Neuronal stem cell (in vitro differentiated cells): ENCODE measurements around the gene IDI2.
A peak's percentile ranks its signal among the peaks of the same experiment; 100 is the strongest.

Source experiments
- DNase-seq: peaks from one replicate; pipeline ENCODE4 v3.0.0-alpha.2; 2013; ENCODE audit warnings: low spot score
- H2AFZ ChIP-seq: one replicate; pipeline ENCODE4 v1.6.1; 2013; ENCODE audit warnings: mild to moderate bottlenecking, low read length, inconsistent platforms
- H2AK5ac ChIP-seq: 2 replicates; pipeline ENCODE4 v1.6.1; 2013; ENCODE audit warnings: low read depth, mild to moderate bottlenecking, inconsistent platforms, low read length, moderate library complexity, mixed read lengths
- H2BK120ac ChIP-seq: 2 replicates; pipeline ENCODE4 v1.6.1; 2013; ENCODE audit warnings: low read depth, mild to moderate bottlenecking, inconsistent platforms, low read length, moderate library complexity, mixed read lengths
- H2BK12ac ChIP-seq: one replicate; pipeline ENCODE4 v1.6.1; 2013; ENCODE audit warnings: low read length, inconsistent platforms
- H2BK15ac ChIP-seq: 2 replicates; pipeline ENCODE4 v1.6.1; 2013; ENCODE audit warnings: mild to moderate bottlenecking, low read length, inconsistent platforms, mixed read lengths
- H2BK5ac ChIP-seq: one replicate; pipeline ENCODE4 v1.6.1; 2013; ENCODE audit warnings: inconsistent platforms, mild to moderate bottlenecking, low read length, moderate library complexity
- H3K14ac ChIP-seq: one replicate; pipeline ENCODE4 v1.6.1; 2013; ENCODE audit warnings: low read length, inconsistent platforms
- H3K18ac ChIP-seq: 2 replicates; pipeline ENCODE4 v1.6.1; 2013; ENCODE audit warnings: low read length, inconsistent platforms
- H3K23ac ChIP-seq: 2 replicates; pipeline ENCODE4 v1.6.1; 2013; ENCODE audit warnings: low read depth, mild to moderate bottlenecking, mixed read lengths, low read length, inconsistent platforms; ENCODE audit not compliant: poor library complexity
- H3K27ac ChIP-seq: replicated peaks from 3 replicates; pipeline ENCODE4 v1.5.1; 2013; ENCODE audit warnings: low read length, inconsistent platforms
- H3K27me3 ChIP-seq, 3 experiments: 2 replicates each; pipeline ENCODE4 v1.6.1; 2013; ENCODE audit warnings: low read length in 3 of 3, mild to moderate bottlenecking in 2 of 3, inconsistent platforms in 1 of 3, low read depth in 1 of 3, mixed read lengths in 1 of 3, moderate library complexity in 1 of 3; ENCODE audit not compliant: control insufficient read depth in 3 of 3, insufficient read depth in 3 of 3
- H3K36me3 ChIP-seq, 2 donors: replicated peaks in 1 of 2; 2 replicates each; pipeline ENCODE4 v1.6.1; 2013; ENCODE audit warnings: low read length in 2 of 2; ENCODE audit not compliant: control insufficient read depth in 2 of 2, insufficient read depth in 2 of 2
- H3K4ac ChIP-seq: 2 replicates; pipeline ENCODE4 v1.6.1; 2013; ENCODE audit warnings: inconsistent platforms, mild to moderate bottlenecking, low read length, moderate library complexity
- H3K4me1 ChIP-seq, 2 donors: 1 replicate in 1 of 2; 2 replicates in 1 of 2; pipeline ENCODE4 v1.6.1; 2013; ENCODE audit warnings: low read length in 2 of 2, low read depth in 1 of 2; ENCODE audit not compliant: control insufficient read depth in 2 of 2, insufficient read depth in 1 of 2
- H3K4me2 ChIP-seq: one replicate; pipeline ENCODE4 v1.6.1; 2013; ENCODE audit warnings: mild to moderate bottlenecking, low read length, inconsistent platforms; ENCODE audit not compliant: insufficient read depth, poor library complexity, severe bottlenecking
- H3K4me3 ChIP-seq, 2 donors: 2 replicates each; pipeline ENCODE4 v1.5.1; 2013; ENCODE audit warnings: low read length in 2 of 2, mild to moderate bottlenecking in 2 of 2, inconsistent platforms in 1 of 2, moderate library complexity in 1 of 2
- H3K79me1 ChIP-seq: one replicate; pipeline ENCODE4 v1.6.1; 2013; ENCODE audit warnings: low read depth, mild to moderate bottlenecking, inconsistent platforms, low read length, moderate library complexity
- H3K9ac ChIP-seq: one replicate; pipeline ENCODE4 v1.6.1; 2013; ENCODE audit warnings: mild to moderate bottlenecking, low read depth, low read length, inconsistent platforms; ENCODE audit not compliant: poor library complexity
- H3K9me3 ChIP-seq, 2 donors: replicated peaks in 1 of 2; 2 replicates each; pipeline versions ENCODE3 to v1.6.1; 2013; ENCODE audit warnings: low read length in 2 of 2, mild to moderate bottlenecking in 2 of 2, inconsistent platforms in 1 of 2, low read depth in 1 of 2, mixed read lengths in 1 of 2, moderate library complexity in 1 of 2; ENCODE audit not compliant: control insufficient read depth in 2 of 2, insufficient read depth in 1 of 2
- H4K8ac ChIP-seq: one replicate; pipeline ENCODE4 v1.6.1; 2013; ENCODE audit warnings: low read depth, mild to moderate bottlenecking, inconsistent platforms, low read length, moderate library complexity
- H4K91ac ChIP-seq: one replicate; pipeline ENCODE4 v1.6.1; 2013; ENCODE audit warnings: low read length, low read depth, mild to moderate bottlenecking, inconsistent platforms; ENCODE audit not compliant: poor library complexity
- WGBS, 2 donors: extraction: QIAGEN DNeasy Blood & Tissue Kit; methylation state at CpG; one replicate each; pipeline ENCODE4 v1.1.7; 2013; ENCODE audit warnings: missing lambda C conversion rate in 2 of 2, mixed read lengths in 1 of 2; ENCODE audit not compliant: insufficient read length in 2 of 2, insufficient replicate concordance in 1 of 2; ENCODE audit errors: extremely low coverage in 2 of 2; 5-methylcytosine and 5-hydroxymethylcytosine counted together

Gene IDI2

DNA sequence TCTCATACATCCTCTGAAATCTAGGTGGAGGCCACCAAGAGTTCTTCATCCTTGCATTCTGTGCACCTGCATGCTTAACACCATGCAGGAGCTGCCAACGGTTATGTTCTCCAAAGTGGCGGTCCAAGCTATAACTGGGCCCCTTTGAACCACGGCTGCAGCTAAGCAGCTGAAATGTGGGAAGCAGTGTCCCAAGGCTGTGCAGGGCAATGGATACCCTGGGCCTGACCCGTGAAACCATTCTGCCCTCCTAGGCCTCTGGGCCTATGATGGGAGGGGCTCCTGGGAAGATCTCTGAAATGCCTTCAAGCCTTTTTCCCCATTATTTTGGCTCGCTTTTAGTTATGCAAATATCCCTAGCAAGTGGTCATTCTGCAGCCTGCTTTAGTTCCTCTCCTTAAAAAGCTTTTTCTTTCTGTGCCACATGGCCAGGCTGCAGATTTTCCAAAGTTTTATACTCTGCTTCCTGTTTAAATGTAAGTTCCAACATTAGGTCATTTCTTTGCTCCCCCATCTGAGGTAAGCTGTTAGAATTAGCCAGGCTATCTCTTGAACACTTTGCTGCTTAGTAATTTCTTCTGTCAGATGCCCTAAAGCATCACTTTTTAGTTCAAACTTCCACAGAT, 45.1 kb downstream of the IDI2 start:
- Histone ChIP-seq H3K79me1 (no peaks in the 10 kb centered on the region), H3K36me3 (peaks cover 0 to 3% of the 10 kb centered on the region in 2 donors), H2BK15ac (no peak overlapping the region), H3K4me1 (no peaks in the 10 kb centered on the region), H2BK12ac (no peak overlapping the region), H3K18ac (no peak overlapping the region), H3K9me3 (peaks cover 12 to 33% of the 10 kb centered on the region in 2 donors), H3K14ac (no peak overlapping the region), H3K4me3 (no peak overlapping the region), H3K27ac (no peak overlapping the region), H2AFZ (no peak overlapping the region), H4K91ac (no peak overlapping the region), H3K27me3 (no peaks in the 10 kb centered on the region), H3K23ac (no peak overlapping the region), H3K9ac (no peak overlapping the region), H2AK5ac (no peak overlapping the region), H2BK5ac (no peak overlapping the region), H3K4me2 (no peak overlapping the region), H4K8ac (no peak overlapping the region), H3K4ac (no peak overlapping the region), H2BK120ac (no peak overlapping the region)
- no peak for DNase-seq
- no CpG with 5 or more reads among the region's 5 CpGs for WGBS, 2 donors

DNA sequence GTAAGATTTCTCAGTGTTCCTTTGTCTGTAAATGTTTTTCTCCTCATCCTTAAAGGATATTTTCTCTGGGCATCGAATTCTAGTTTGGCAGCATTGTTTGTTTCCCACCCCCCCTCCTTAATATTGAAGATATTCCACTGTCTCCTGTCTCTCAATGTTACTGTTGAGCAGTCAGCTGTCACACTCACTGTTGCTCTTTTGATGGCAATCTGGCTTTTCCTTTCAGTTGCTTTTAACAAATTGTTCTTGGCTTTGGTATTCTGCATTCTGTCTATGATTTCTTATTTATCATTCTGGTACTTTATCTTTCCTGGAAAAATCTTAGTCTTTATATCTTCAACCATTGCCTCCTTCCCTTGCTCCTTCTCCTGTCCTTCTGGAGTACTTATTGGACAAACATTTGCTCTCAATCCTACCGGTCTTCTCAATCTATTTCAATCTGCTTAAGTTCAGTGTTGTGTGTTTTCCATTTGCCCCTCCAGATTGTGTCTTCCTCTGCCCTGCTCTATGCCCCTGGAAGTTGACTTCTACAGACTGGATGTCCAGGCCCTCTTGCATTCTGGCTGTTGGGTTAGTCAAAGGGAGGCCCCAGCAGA, 46.7 kb downstream of the IDI2 start:
- Histone ChIP-seq H3K27ac (no peak overlapping the region), H2BK5ac (no peak overlapping the region), H2BK120ac (no peak overlapping the region), H3K18ac (no peak overlapping the region), H3K4me1 (no peaks in the 10 kb centered on the region), H2AFZ (no peak overlapping the region), H3K79me1 (no peaks in the 10 kb centered on the region), H3K9ac (no peak overlapping the region), H3K4me3 (no peak overlapping the region), H3K36me3 (no peaks in the 10 kb centered on the region), H3K4me2 (no peak overlapping the region), H4K8ac (no peak overlapping the region), H3K14ac (no peak overlapping the region), H3K4ac (no peak overlapping the region), H3K23ac (no peak overlapping the region), H2AK5ac (no peak overlapping the region), H4K91ac (no peak overlapping the region), H2BK15ac (no peak overlapping the region), H3K9me3 (peaks cover 12 to 33% of the 10 kb centered on the region in 2 donors), H3K27me3 (no peaks in the 10 kb centered on the region), H2BK12ac (no peak overlapping the region)
- WGBS, 2 donors: no CpG with 5 or more reads among the region's 2 CpGs
- DNase-seq: no peak

DNA sequence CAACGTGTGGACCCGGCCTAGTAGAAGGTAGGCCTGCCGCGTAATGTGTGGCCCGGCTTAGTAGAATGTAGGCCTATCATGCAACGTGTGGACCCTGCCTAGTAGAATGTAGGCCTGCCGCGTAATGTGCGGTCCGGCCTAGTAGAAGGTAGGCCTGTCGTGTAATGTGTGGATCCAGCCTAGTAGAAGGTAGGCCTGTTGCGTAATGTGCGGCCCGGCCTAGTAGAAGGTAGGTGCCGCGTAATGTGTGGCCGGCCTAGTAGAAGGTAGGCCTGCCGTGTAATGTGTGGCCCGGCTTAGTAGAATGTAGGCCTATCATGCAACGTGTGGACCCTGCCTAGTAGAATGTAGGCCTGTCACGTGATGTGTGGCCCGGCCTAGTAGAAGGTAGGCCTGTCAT, 49.3 kb downstream of the IDI2 start:
- Histone ChIP-seq H3K9me3 (peaks cover 12 to 33% of the 10 kb centered on the region in 2 donors), H2BK15ac (no peak overlapping the region), H2AK5ac (no peak overlapping the region)

DNA sequence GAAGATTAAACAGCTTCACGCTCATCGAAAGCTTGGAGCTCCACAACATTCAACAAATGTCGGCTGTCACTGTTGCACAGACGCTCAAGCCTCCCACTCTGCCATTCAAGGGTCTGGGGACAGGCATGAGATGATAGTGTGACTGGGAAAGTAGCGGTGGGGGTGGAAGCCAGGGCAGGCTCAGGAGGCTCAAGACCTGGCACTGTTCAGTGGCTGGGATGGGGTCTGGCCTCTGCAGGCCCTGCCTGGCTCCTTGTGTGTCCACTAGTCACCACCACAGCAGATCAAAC, 50.9 kb downstream of the IDI2 start:
- H3K4me3 ChIP-seq: no peak overlapping the region
- H2BK12ac ChIP-seq: no peak overlapping the region
- no peak overlapping the region for H3K4me2 ChIP-seq
- H3K4me1 ChIP-seq: peaks cover 2% of the 10 kb centered on the region in 2 donors
- no peak overlapping the region for H3K14ac ChIP-seq
- H2AK5ac ChIP-seq: no peak overlapping the region
- H2BK15ac ChIP-seq: no peak overlapping the region
- H3K27ac ChIP-seq: no peak overlapping the region
- H3K79me1 ChIP-seq: no peaks in the 10 kb centered on the region
- peaks cover 4 to 17% of the 10 kb centered on the region in 2 donors for H3K9me3 ChIP-seq
- no peak overlapping the region for H3K23ac ChIP-seq
- no peak overlapping the region for H3K4ac ChIP-seq
- no peak overlapping the region for H4K8ac ChIP-seq
- H3K18ac ChIP-seq: no peak overlapping the region
- H3K36me3 ChIP-seq: no peaks in the 10 kb centered on the region
- no peak for DNase-seq
- no peak overlapping the region for H2BK120ac ChIP-seq
- H4K91ac ChIP-seq: no peak overlapping the region
- H3K9ac ChIP-seq: no peak overlapping the region
- no CpG with 5 or more reads among the region's 5 CpGs for WGBS, 2 donors
- H2BK5ac ChIP-seq: no peak overlapping the region
- H2AFZ ChIP-seq: no peak overlapping the region
- H3K27me3 ChIP-seq: no peaks in the 10 kb centered on the region

More for the DNA sequence above, 49.3 kb downstream of the IDI2 start:
- no peak overlapping the region for H2BK12ac ChIP-seq
- H2BK5ac ChIP-seq: no peak overlapping the region
- H3K9ac ChIP-seq: no peak overlapping the region
- peak overlapping the region in 1 of 2 donors; percentile 49 for H3K4me3 ChIP-seq
- no peaks in the 10 kb centered on the region for H3K79me1 ChIP-seq
- no CpG with 5 or more reads among the region's 22 CpGs for WGBS, 2 donors
- H3K14ac ChIP-seq: no peak overlapping the region
- H3K27me3 ChIP-seq: no peaks in the 10 kb centered on the region
- H3K36me3 ChIP-seq: no peaks in the 10 kb centered on the region
- no peak overlapping the region for H3K4ac ChIP-seq
- peak overlapping the region; percentile 59 for H3K23ac ChIP-seq
- H3K4me1 ChIP-seq: peaks cover 0 to 2% of the 10 kb centered on the region in 2 donors
- no peak overlapping the region for H3K18ac ChIP-seq
- H4K8ac ChIP-seq: no peak overlapping the region
- no peak overlapping the region for H2BK120ac ChIP-seq
- no peak overlapping the region for H2AFZ ChIP-seq
- H3K4me2 ChIP-seq: no peak overlapping the region
- H4K91ac ChIP-seq: no peak overlapping the region
- DNase-seq: no peak
- H3K27ac ChIP-seq: no peak overlapping the region
